Embryonic facial prominence (tissue), 1 donor: Measurements from ENCODE around the gene TFCP2L1.

ENCODE experiments used
- DNase-seq: peaks from one replicate; pipeline ENCODE4 v3.0.0-alpha.2; 2016; ENCODE audit errors: extremely low spot score

Gene TFCP2L1

GRCh38 chr2:121196132-121196848, 88.7 kb downstream of the TFCP2L1 start:
- DNase-seq: no peak

- DNase-seq: no peak
Observed at GRCh38 chr2:121195036-121195435, 90.0 kb downstream of the TFCP2L1 start.

DNA sequence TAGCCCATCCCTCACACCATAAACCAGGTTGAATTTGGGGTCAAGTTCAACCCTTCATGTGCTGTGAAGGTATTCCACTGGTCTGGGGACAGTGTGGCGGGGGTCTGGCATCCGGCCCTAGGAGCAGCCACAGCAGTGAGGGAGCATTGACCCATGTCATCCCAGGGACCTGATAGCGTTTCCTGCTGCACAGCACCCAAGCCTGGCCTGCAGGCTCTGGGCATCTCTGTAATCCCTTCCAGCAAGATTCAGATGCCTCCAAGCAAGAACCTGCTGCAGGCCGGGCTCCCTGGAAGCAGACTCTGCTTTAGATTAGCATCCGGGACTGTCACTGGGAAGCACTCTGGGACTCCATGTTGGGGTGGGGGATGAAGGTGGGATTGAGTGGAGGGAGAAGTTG, 90.4 kb downstream of the TFCP2L1 start:
- DNase-seq: no peak

- no peak for DNase-seq
Observed at GRCh38 chr2:121193185-121193584, 91.8 kb downstream of the TFCP2L1 start.

DNA sequence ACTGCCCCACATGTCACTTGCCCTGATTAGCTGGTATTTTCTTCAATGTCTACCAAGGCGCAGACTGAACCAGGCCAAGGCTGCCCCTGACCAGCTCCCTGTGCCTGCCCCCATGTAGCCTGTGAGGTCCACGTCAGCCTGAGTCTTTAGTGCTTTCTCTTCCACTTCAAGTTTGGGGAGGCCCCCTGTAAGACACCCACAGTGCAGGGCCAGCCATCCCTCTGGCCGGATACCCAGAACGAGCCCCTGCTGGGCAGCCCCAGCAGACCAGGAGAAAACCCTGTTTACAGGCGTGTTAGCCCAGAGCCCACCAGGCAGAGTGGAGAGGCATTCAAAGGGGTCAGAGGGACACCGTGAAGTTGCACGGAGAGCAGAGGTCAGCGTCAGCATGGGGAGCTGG, 92.4 kb downstream of the TFCP2L1 start:
- no peak for DNase-seq

DNA sequence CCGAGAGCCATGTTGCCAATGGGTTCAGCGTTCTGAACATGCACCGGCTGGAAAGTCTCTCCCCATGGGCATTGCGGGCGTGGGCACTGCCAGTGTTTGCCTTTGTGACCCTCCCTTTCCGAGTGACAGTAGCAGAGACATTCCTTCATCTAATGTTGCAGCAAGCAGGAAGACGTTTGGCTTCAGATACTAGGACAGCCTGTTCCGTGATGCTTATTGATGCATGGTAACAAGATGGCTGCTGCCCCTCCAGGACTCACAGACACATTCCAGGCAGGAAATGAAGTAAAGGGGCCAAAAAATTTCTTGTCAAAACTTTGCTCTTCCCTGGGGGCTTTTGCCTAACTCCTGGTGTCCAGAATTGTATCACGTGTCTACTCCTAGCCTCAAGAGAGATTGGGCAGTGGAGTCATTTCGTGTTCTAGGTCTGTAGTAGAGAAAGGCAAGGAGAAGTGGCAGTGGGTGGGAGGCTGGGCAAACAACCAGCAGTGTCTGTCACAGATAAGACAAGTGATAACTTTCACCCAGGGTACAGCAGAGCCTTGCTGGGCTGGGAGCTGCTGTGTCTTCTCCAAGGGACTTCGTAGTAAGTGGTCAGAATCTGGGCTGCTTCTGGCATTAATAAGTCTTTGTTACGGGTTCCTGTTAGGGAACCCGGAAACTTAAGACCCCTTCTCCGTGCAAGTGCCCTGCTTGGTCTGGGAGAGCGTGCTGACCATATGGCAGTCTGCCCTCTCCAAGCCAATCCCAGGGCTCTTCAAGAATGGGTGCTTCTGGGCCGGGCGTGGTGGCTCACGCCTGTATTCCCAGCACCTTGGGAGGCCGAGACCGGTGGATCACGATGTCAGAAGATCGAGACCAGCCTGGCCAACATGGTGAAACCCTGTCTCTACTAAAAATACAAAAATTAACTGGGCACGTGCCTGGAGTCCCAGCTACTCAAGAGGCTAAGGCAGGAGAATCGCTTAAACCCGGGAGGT, 93.5 kb downstream of the TFCP2L1 start:
- no peak for DNase-seq

DNA sequence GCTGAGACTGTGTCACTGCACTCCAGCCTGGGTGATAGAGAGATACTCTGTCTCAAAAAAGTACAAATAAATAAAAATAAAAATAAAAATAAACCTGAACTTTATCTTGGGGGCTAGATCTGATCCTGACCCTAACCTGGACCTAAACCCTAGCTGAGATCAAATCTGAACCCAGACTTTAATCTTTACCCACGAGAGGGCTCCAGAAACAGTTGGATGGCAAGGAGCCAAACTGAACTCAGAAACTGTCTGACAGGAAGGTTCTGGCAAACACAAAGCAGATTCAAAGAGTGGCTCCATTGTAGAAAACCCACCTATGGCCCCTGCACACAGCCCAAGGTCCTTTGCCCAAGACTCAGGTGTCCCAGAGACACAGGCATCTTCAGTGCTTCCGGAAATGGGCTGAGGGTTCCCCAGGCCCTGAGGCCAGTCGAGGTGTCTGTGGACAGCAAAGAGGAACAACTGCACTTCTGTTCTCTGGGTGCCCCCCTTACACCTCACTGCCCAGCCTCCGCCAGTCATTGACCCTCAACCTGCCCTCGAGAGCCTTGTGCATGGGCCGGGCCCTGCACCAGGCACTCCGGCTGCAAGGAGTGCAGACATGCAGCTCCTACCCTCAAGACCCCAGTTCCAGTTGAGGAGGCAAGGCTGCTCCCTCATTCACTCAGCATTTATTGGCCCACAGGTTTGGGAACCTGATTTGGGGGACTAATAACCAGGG, 95.2 kb downstream of the TFCP2L1 start:
- no peak for DNase-seq

DNA sequence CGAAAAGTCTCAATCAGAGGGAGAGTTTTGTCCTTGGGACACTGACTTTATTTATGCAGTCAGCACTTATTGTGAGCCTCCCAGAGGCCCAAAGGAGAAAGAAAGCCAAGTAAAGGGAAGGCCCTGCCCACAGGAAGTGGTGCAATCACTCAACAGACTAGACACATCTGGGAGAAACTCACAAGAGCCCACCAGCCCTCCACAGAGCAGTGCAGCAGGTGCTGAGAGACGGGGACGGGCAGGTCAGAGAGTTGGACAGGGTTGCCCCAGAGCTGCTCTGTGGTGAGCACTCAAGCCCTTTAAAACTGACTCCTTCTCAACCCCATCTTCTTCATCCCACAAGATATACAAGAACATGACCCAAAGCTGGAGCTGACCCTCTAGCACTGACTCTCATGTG, 96.0 kb downstream of the TFCP2L1 start:
- DNase-seq: no peak

GRCh38 chr2:121187982-121188411, 97.0 kb downstream of the TFCP2L1 start:
- no peak for DNase-seq

- DNase-seq: no peak
Observed at GRCh38 chr2:121187351-121187981, 97.5 kb downstream of the TFCP2L1 start.

GRCh38 chr2:121186261-121186660, 98.7 kb downstream of the TFCP2L1 start:
- DNase-seq: no peak

DNA sequence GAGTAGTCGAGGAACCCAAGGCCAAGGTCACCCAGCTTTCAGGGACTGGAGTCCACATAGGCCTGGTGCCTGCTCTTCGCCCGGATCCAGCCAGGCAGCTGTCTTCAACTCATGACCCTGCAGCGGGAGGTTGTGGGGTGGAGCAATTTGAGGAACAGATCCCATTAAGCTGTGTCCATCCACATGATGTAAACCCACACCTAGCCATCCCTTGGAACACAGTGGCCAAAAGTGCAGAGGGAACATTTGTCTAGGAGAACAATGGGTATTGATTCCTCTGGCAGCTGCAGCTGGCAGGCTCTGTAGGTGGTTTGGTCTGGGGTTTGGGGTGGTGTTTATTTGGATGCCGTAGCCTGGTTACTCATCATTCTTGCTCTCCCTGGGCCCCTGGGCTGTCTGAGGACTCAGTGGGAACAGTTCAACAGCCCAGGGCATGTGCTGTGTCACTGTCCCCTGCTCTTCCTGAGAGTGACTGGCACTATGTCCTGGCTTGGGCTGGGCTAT, 99.4 kb downstream of the TFCP2L1 start:
- DNase-seq: no peak

- no peak for DNase-seq
Observed at GRCh38 chr2:121185111-121185510, 99.9 kb downstream of the TFCP2L1 start.

DNA sequence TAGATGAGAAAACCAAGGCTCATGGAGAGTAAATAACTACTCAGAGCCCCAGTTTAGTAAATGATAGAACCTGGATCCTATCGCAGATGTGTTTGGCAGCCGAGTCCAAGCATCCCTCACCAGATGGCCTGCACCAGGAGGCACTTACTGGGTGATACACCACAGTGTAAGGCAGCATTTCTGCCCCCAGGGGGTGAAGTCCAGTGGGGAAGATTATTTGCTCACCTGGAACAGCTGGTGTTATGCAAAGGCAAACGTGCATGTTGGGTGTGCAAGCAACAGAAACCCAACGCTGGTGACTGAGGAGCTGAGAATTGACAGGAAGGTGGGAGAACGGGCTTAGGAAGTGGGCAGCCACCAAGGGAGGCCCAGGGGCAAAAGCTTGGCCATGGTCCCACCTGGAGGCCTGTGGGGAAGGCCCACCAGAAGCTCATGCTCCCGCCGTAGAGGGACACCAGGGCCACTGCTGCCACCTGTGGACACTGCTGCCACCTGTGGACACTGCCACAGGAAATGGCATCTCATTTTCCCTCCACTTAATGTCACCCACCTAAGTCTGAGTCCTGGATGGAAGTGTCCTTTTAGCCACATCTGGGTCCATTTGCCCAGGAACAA, 100.6 kb downstream of the TFCP2L1 start:
- DNase-seq: no peak

DNA sequence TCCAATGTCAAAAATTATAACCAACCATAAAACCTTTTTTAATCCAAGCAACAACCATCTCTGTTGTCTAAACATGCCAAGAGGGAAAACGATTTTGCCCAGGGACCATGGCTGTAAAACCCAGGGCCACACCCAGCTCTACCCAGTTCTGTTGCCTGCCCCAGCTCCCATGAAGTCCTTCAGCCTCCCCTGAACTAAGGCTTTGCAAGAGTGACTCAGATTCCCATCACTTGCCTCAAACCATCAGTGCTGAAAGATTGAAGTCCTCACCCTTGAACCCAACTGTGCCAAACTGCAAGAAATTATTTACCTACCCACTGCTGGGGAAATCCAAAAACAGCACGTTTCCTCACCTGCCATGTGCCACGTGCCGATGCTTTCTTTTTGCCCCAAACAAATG, 102.5 kb downstream of the TFCP2L1 start:
- DNase-seq: no peak

DNA sequence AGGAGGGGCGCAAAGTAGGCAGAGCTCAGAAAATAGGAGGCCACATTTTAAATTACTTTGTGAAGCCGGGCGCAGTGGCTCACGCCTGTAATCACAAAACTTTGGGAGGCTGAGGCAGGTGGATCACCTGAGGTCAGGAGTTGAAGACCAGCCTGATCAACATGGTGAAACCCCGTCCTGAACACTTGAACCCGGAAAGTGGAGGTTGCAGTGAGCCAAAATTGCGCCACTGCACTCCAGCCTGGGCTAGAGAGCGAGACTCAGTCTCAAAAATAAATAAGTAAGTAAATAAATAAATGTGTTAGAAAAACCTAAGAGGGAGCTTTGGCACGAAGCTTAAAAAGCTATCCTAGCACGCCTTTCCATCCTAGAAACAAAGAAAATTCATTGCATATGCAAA, 105.5 kb downstream of the TFCP2L1 start:
- DNase-seq: no peak

DNA sequence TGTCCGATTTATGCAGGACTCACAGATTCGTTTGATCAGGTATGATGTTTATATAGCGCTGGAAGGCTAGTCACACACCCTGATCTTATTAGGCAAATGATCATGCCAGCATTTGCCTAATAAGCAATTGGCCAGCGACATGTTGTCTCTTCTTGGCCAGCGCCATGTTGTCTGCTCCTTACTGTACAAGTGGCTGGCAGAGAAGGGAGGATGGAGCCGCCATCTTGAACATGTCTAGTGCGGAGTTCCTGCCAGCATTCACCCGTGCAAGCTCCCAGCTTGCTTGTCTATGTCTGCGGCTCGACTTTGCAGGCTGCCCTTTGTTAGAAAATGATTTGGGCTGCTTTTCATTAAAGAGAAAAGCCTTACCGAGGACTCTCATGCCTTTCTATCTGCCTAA, 106.3 kb downstream of the TFCP2L1 start:
- no peak for DNase-seq

GRCh38 chr2:121177896-121178295, 107.1 kb downstream of the TFCP2L1 start:
- no peak for DNase-seq

DNA sequence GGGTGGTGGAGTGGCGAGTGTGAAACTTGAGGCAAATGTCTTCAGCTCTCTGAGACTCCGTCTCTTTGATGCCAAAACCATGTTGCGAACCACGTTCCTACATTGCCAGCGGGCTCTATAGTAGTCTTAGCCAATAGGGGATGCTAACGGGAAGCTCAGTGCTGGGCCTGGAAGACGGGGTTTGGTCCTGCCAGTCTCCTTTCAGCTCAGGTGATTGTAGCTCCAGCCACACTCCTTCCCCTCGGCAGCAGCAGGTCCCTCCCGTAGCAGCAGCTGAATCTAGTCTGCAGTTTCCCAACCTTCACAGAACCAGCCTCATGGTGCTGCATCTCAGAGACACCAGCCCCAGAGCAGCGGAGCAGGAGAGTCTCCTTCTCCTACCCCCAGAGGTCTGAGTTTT, 109.7 kb downstream of the TFCP2L1 start:
- DNase-seq: no peak

GRCh38 chr2:121173806-121174205, 111.2 kb downstream of the TFCP2L1 start:
- no peak for DNase-seq

DNA sequence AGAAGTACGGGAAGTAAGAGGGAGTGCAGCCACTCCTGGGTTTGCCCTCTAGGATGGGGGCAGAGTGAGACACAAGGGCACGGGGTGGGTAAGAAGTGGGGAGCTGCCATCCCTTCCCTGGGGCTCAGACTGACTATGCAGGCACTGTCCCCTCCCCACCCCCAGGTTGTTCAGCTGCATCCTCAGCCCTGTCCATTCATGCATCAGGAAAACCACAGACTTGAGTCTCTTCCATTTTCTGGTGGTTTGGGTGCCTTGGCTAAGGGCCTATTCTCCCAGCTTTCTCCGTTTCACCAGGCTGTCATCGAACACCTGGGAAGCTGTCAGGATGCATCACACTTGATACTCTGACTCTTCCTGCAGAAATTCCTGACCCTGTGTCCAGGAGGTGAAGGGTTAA, 111.9 kb downstream of the TFCP2L1 start:
- no peak for DNase-seq
